Stimulated activated CD4-positive, alpha-beta T cell treated with anti-CD3 and anti-CD28 coated beads, Interleukin-4, amount 100 ng/mL, for 24 hours (primary cell): Measurements from ENCODE around the gene YY1.
A peak's percentile ranks its signal among the peaks of the same experiment; 100 is the strongest.
"Not testable (repeated sequence)": the region's sequence is repeated elsewhere in the genome, so short reads cannot be mapped to it uniquely, and the experiment has no call there.

Source experiments
- DNase-seq: peaks from one replicate; pipeline ENCODE4 v3.0.0-alpha.2; 2020

Gene YY1

DNA sequence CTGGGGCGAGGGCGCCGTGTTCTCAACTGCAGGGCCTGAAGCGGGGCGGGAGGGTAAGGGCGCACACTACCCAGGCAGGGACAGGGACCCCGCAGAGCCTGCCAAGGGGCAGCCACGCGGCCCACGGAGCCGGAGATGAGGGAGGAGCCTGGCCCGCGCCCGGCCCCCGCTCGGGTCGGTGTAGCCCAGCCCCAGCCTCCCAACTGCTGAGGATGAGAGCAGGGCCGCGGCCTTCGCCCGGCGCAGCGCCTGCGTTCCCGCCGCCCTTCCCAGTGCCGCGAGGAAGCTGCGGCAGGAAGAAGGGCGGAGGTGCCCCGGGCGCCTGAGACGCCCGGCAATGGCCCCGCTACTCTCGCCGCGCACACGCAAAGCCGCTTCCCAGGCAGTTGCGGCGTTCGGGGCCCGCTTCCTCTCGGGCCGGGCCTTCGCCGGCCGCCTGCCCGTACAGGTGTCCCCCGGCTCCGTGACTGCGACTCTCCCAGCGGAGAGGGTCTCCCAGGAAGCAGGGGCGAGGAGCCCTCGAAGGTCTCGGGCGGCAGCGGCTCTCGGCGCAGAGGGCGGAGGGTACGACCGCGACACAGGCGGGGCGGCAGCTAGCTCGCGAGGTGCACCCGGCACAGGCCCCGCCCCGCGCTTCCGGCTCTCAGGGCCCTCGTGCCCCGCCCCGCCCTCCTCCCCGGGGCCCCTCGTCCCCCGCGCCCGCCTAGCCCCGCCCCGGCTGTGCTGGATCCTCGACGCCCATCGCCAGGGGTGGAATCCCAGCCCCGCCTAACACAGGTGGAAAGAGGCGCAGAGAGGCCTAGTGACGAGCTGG, 24.8 kb upstream of the YY1 start:
- DNase-seq = peak; percentile 92

DNA sequence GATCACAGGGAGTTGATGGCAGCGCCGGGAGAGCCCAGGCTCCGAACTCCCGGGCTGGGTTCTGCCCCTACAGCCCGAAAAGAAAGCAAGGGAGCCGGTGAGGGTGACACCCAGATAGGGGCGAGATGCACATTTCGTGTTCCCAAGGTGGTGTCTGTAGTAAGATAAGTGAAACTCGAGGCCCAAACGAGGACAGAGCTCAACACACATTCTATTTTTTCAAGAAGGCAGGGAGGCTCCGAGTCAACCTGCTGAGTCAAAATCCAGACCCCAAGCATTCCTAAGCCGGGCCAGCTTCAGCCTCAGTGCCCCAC, 24.2 kb upstream of the YY1 start:
- DNase-seq = no peak

DNA sequence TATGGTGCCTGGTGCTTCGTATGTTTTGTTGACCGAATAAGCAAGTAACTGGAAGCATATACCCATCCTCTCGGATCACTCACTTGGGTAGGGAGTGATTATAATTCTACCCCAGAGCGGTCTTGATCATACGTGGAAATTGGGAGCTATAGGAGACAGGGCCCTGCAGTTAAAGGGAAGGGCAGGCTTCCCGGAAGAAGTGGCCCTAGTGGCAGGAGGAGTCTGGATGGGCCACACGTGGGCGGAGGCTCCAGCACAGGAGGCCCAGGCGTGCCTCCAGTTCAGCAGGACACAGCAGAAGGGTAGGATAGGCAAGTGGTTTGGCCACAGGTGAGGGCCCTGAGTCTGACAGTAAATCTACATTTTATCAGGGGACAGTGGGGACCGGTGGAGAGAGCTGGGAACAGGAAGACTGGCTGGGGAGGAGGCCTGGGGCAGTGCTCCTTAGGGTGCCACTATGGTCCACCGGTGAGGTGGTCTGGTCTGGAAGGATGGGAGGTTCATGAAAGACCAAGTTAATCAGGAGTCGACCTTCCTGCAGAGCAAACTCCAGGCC, 23.5 kb upstream of the YY1 start:
- DNase-seq = no peak

GRCh38 chr14:100219126-100219785, 19.7 kb upstream of the YY1 start:
- DNase-seq = no peak

DNA sequence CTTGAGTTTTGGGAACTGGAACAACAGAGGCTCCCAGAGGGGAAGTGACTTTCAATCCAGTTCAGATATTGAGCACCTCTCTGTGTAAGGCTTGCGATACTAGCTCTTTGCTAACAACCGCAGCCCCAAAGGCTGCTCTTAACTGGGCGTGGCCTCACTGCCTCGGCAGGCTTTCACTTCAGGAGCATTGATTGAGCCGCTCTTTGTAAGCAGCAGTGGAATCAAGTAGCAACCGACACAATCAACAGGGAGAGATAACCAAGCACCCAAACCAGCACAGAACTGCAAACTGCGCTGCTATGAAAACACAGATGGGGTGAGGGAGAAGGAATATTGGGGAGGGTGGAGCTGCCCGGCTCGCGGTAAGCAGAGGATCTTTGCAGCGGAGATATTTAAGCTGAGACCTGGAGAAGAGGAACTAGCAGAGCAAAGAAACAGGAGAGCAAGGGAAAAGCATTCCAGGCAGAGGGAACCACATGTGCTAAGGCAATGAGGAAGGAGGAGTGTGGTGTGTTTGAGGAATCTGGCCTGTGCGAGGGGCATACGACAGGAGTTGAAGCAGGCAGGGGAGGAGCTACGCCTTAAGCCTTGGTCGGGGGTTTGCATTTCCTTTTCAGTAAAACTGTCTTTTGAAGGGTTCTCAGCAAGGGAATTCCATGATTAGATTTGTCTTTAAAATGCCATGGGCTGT, 17.3 kb upstream of the YY1 start:
- DNase-seq = peak; percentile 72

DNA sequence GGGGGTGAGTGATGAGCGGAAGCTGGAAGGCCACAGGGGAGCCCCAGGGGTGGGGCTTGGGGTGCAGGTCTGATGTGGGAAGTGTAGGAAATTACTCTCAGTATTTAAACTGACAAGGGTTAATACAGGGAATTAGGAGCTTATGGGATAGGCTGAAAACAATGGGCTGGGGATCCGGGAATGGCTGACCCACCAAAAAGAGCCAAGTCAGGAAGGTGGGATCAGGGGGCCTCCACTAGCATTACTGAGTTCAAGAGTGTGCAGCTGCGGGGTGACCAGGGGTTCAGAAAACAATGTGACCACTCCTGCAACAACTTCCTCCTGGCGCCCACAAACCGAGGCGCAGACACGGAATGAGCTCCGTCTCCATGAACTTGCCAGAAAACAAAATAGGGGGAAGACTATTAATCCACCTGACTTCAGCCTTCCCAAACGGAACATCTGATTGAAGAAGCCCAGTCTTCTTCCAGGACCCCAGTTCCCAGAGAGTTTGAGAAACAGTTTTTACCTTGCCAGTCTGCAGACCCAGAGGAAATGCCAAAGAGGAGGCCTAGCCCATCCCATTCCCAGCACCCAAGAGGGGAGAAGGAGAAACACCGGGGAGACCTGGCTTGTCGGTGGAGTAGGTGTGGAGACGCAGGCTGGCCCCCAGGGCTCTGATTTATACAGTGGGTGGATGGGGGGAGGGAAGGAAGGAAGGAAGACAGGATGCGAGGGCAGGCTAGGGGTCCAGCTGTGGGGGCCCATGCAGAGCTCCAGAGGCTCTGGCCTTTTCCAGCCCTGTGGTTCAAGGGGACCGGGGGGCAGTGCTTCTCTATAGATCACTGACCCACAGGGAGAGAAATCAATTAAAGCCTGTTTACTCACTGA, 16.5 kb upstream of the YY1 start:
- no peak for DNase-seq

DNA sequence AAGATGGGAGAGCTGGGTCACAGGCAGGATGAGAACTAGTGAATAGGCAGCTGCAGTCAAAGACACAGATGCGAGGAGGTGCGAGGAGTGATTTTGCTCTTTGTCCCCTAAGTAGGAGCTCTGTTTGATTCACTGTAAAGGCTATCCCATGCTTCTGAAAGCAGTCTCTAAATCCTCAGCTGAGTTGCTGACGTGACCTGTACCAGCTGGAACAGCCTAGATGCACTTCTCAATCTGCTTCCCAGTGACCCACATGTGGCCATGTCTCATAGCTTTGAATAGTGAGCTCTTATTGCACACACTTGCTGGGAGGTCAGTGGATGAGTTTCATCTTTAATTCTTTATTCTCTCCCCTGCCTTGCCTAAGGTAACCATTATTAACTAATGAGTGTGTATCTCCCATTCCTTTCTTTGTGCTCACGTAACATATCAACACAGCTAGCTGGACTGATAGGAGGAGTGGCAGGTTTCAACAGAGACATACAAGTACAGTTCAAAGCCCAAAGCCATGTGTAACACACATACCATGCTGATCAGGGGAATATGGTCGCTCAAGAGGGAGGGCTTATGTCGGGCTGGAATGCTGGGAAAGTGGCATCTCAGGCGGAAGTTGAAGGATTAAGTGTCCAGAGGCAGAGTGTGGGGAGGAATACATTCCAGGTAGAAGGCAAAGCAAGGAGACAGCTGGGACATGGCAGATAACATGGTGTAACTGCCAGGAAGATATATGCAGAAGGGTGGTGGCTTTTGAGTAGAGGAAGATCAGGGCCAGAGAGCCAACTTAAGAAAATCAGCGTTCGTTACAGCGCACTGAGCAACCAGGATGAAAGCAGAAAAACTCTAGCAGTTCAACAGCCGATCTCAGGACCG, 15.4 kb upstream of the YY1 start:
- no peak for DNase-seq

- DNase-seq = no peak
These were observed 14.6 kb upstream of the YY1 start for GRCh38 chr14:100224229-100224866.

DNA sequence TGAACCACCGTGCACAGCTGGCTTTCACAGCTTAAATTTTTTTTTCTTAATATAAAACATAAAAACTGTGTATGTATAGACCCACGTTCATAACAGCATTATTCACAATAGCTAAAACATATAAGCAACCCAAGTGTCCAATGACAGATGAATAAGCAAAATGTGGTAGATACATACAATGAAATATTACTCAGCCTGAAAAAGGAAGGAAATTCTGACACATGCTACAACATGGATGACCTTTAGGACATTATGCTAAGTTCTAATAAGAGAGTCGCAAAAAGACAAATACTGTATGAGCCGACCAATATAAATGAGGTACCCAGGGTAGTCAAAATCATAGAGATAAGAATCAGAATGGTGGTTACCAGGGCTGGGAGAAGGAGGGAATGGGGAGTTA, 13.8 kb upstream of the YY1 start:
- no peak for DNase-seq

- DNase-seq = no peak
These were observed 8.6 kb upstream of the YY1 start for GRCh38 chr14:100230361-100230760.

- DNase-seq = no peak
These were observed 4.4 kb upstream of the YY1 start for GRCh38 chr14:100234511-100234910.

GRCh38 chr14:100236271-100236818, 2.6 kb upstream of the YY1 start:
- not testable (repeated sequence) for DNase-seq

GRCh38 chr14:100236881-100237280, 2.1 kb upstream of the YY1 start:
- no peak for DNase-seq

- peak; percentile 66 for DNase-seq
These were observed 1.1 kb upstream of the YY1 start for GRCh38 chr14:100237735-100238418.

DNA sequence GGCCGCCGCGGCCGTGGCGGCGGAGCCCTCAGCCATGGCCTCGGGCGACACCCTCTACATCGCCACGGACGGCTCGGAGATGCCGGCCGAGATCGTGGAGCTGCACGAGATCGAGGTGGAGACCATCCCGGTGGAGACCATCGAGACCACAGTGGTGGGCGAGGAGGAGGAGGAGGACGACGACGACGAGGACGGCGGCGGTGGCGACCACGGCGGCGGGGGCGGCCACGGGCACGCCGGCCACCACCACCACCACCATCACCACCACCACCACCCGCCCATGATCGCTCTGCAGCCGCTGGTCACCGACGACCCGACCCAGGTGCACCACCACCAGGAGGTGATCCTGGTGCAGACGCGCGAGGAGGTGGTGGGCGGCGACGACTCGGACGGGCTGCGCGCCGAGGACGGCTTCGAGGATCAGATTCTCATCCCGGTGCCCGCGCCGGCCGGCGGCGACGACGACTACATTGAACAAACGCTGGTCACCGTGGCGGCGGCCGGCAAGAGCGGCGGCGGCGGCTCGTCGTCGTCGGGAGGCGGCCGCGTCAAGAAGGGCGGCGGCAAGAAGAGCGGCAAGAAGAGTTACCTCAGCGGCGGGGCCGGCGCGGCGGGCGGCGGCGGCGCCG, 381 bp downstream of the YY1 start:
- DNase-seq = peak; percentile 29

- DNase-seq = peak; percentile 85
These were observed 1.1 kb downstream of the YY1 start for GRCh38 chr14:100239840-100240667.

- no peak for DNase-seq
These were observed 1.7 kb downstream of the YY1 start for GRCh38 chr14:100240668-100241032.

GRCh38 chr14:100241279-100241678, 2.3 kb downstream of the YY1 start:
- DNase-seq = no peak

- DNase-seq = no peak
These were observed 4.1 kb downstream of the YY1 start for GRCh38 chr14:100243020-100243419.
